ENCODE data around the gene HTR3C. TPM values are rescaled to one million over a fixed set of nuclear protein-coding genes. Genes with fewer than 3 reads are reported as not detected.

The HTR3C gene
- total RNA-seq, 1 experiment from 2014 or later = not detected

- ChIA-PET CTCF (no interaction called here), POLR2A (ENCODE audit: low non-redundant PET) (no interaction called here)
- H3K4me1 ChIP-seq (ENCODE audit: insufficient read depth, low read length, poor library complexity, severe bottlenecking) = peaks cover 9% of the 10 kb centered on the region
- no peaks in the 10 kb centered on the region for H3K27me3 ChIP-seq (replicated peaks; ENCODE audit: insufficient read depth, low read depth, low read length, poor library complexity)
- no peak for DNase-seq (ENCODE audit: low spot score)
- H3K27ac ChIP-seq (ENCODE audit: low read depth, low read length, poor library complexity, severe bottlenecking) = no peak overlapping the region
- TF ChIP-seq CTCF (conservative IDR thresholded peaks at IDR 0.05; ENCODE audit: low read depth, low read length) (no peak), EZH2 (IDR thresholded peaks at IDR 0.05; ENCODE audit: borderline replicate concordance, low read depth, low read length, poor library complexity, severe bottlenecking) (no peak)
- no TSS peak for BruUV-seq (replicated peaks)
- H3K9me3 ChIP-seq (ENCODE audit: low read depth, low read length, poor library complexity, severe bottlenecking) = no peaks in the 10 kb centered on the region
- intact Hi-C loops (cut with micrococcal nuclease; ENCODE audit: unreplicated experiment) = no loop called here
- H3K4me3 ChIP-seq (ENCODE audit: low read depth, low read length, poor library complexity, severe bottlenecking) = no peak overlapping the region
- H3K36me3 ChIP-seq (ENCODE audit: insufficient read depth, low read length, poor library complexity, severe bottlenecking) = peaks cover 7% of the 10 kb centered on the region
These were observed 41.5 kb upstream of the HTR3C start for GRCh38 chr3:184011230-184011876.

- H3K4me3 ChIP-seq (ENCODE audit: low read depth, low read length, poor library complexity, severe bottlenecking) = no peak overlapping the region
- H3K9me3 ChIP-seq (ENCODE audit: low read depth, low read length, poor library complexity, severe bottlenecking) = no peaks in the 10 kb centered on the region
- DNase-seq (ENCODE audit: low spot score) = no peak
- intact Hi-C loops (cut with micrococcal nuclease; ENCODE audit: unreplicated experiment) = no loop called here
- no peaks in the 10 kb centered on the region for H3K27me3 ChIP-seq (replicated peaks; ENCODE audit: insufficient read depth, low read depth, low read length, poor library complexity)
- H3K36me3 ChIP-seq (ENCODE audit: insufficient read depth, low read length, poor library complexity, severe bottlenecking) = peaks cover 7% of the 10 kb centered on the region
- CTCF ChIA-PET = no interaction called here
- H3K27ac ChIP-seq (ENCODE audit: low read depth, low read length, poor library complexity, severe bottlenecking) = no peak overlapping the region
- H3K4me1 ChIP-seq (ENCODE audit: insufficient read depth, low read length, poor library complexity, severe bottlenecking) = peaks cover 10% of the 10 kb centered on the region
- BruUV-seq (replicated peaks) = no TSS peak
- TF ChIP-seq EZH2 (IDR thresholded peaks at IDR 0.05; ENCODE audit: borderline replicate concordance, low read depth, low read length, poor library complexity, severe bottlenecking) = no peak
- TF ChIP-seq CTCF (conservative IDR thresholded peaks at IDR 0.05; ENCODE audit: low read depth, low read length) = no peak
- POLR2A ChIA-PET (ENCODE audit: low non-redundant PET) = no interaction called here
These were observed 40.6 kb upstream of the HTR3C start for GRCh38 chr3:184011937-184012889.

GRCh38 chr3:184015381-184016019 lies 37.3 kb upstream of the HTR3C start:
- CTCF ChIA-PET = interaction anchor here (0.6 kb wide), 1 partner anchor 9 kb away, joined by 10 read pairs; no protein-coding TSS in a partner anchor

More at GRCh38 chr3:184015381-184016019, 37.3 kb upstream of the HTR3C start:
- Histone ChIP-seq H3K4me1 (ENCODE audit: insufficient read depth, low read length, poor library complexity, severe bottlenecking) (peaks cover 10% of the 10 kb centered on the region), H3K27ac (ENCODE audit: low read depth, low read length, poor library complexity, severe bottlenecking) (no peak overlapping the region), H3K27me3 (replicated peaks; ENCODE audit: insufficient read depth, low read depth, low read length, poor library complexity) (no peaks in the 10 kb centered on the region), H3K36me3 (ENCODE audit: insufficient read depth, low read length, poor library complexity, severe bottlenecking) (peaks cover 7% of the 10 kb centered on the region), H3K4me3 (ENCODE audit: low read depth, low read length, poor library complexity, severe bottlenecking) (no peak overlapping the region), H3K9me3 (ENCODE audit: low read depth, low read length, poor library complexity, severe bottlenecking) (no peaks in the 10 kb centered on the region)
- POLR2A ChIA-PET (ENCODE audit: low non-redundant PET) = no interaction called here
- TF ChIP-seq EZH2 (IDR thresholded peaks at IDR 0.05; ENCODE audit: borderline replicate concordance, low read depth, low read length, poor library complexity, severe bottlenecking) = no peak
- TF ChIP-seq CTCF (conservative IDR thresholded peaks at IDR 0.05; ENCODE audit: low read depth, low read length) = no peak
- BruUV-seq (replicated peaks) = no TSS peak
- intact Hi-C loops (cut with micrococcal nuclease; ENCODE audit: unreplicated experiment) = loop anchor here (5.0 kb wide), 1 partner anchor 118 kb away; no protein-coding TSS in a partner anchor
- DNase-seq (ENCODE audit: low spot score) = no peak

Measured in A673 (cell line).